MCF 10A (cell line): ENCODE measurements around the gene REL. TPM values are rescaled to one million over a fixed set of nuclear protein-coding genes. Genes with fewer than 3 reads are reported as not detected.

Experiments
- BruUV-seq: library from RNA; stranded (reverse); fragments of 400-500 nt; replicated peaks from 2 replicates; lab custom pipeline; 2021; lab: Mats Ljungman, UMichigan
- CTCF ChIA-PET: fragments of 300-600 bp; sonication (Branson Sonifier 250); formaldehyde crosslinking; extraction: SDS; loops from one replicate; lab custom pipeline; 2021; ENCODE audit warnings: antibody characterized with exemption, inconsistent platforms; lab: Yijun Ruan, JAX
- POLR2A ChIA-PET: fragments of 300-600, 350-650 bp; sonication (Branson Sonifier 250); formaldehyde crosslinking; extraction: SDS; loops from one replicate; lab custom pipeline; 2020; ENCODE audit warnings: antibody characterized with exemption, inconsistent platforms; lab: Yijun Ruan, JAX
- DNase-seq: peaks from one replicate; pipeline ENCODE4 v3.0.0-alpha.2; 2018; ENCODE audit not compliant: unreplicated experiment
- H3K27ac Mint-ChIP-seq: one replicate; pipeline ENCODE4 v1.8.0; 2022; ENCODE audit warnings: mild to moderate bottlenecking, low read depth, mixed read lengths; ENCODE audit not compliant: unreplicated experiment
- H3K27me3 Mint-ChIP-seq: one replicate; pipeline ENCODE4 v1.8.0; 2022; ENCODE audit warnings: mixed read lengths; ENCODE audit not compliant: insufficient read depth, unreplicated experiment
- H3K36me3 Mint-ChIP-seq: one replicate; pipeline ENCODE4 v1.8.0; 2022; ENCODE audit warnings: mild to moderate bottlenecking, moderate library complexity, mixed read lengths; ENCODE audit not compliant: insufficient read depth, unreplicated experiment
- H3K4me1 Mint-ChIP-seq: one replicate; pipeline ENCODE4 v1.8.0; 2022; ENCODE audit warnings: mixed read lengths; ENCODE audit not compliant: insufficient read depth, unreplicated experiment
- H3K4me3 Mint-ChIP-seq: one replicate; pipeline ENCODE4 v1.8.0; 2022; ENCODE audit warnings: mild to moderate bottlenecking, moderate library complexity, mixed read lengths; ENCODE audit not compliant: unreplicated experiment
- H3K9me3 Mint-ChIP-seq: one replicate; pipeline ENCODE4 v1.8.0; 2022; ENCODE audit warnings: mixed read lengths; ENCODE audit not compliant: unreplicated experiment
- intact Hi-C: fragments of 100-400 bp; cut with micrococcal nuclease; formaldehyde crosslinking; loops from 2 replicates; pipeline ENCODE4 v1.14.1; 2022
- total RNA-seq: library from RNA; stranded (reverse); gene quantifications from 2 replicates; pipeline ENCODE4 v1.2.3, GENCODE V29; 2022
- TF ChIP-seq, protein P1 (sequence below): fragments of 200-600 bp; IDR thresholded peaks from one replicate; pipeline ENCODE4 v1.8.0; 2022; ENCODE audit warnings: antibody characterized with exemption, mild to moderate bottlenecking; ENCODE audit not compliant: unreplicated experiment

The REL gene
- total RNA-seq, 1 experiment from 2014 or later, result 11.3 TPM

DNA sequence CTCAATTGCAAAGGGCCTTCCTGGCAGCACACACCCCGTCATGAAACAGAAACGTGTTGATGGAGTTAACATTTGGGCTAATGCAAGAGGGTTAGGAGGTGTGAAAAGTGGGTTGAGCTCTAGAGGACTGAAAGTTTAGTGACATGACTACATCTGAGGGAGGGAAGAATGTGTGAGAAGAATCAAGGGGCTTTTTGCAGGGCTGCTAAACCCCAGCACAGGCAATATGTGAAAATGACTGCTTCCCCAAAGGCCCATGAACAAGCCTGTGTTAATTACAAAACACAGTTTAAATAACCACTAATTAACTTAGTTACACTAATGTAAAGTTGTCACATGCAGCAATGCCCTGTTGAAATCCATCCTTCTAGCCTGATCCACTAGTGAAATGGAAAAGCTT, 72.8 kb downstream of the REL start:
- Mint-ChIP-seq H3K4me1 (peaks cover 29% of the 10 kb centered on the region), H3K27me3 (no peaks in the 10 kb centered on the region), H3K9me3 (no peaks in the 10 kb centered on the region), H3K36me3 (peaks cover 17% of the 10 kb centered on the region), H3K27ac (no peak overlapping the region), H3K4me3 (no peak overlapping the region)
- CTCF ChIA-PET, result interaction anchor here (1.1 kb wide), 1 partner anchor 14 kb away, joined by 3 read pairs; no protein-coding TSS in a partner anchor
- TF ChIP-seq, protein P1, sequence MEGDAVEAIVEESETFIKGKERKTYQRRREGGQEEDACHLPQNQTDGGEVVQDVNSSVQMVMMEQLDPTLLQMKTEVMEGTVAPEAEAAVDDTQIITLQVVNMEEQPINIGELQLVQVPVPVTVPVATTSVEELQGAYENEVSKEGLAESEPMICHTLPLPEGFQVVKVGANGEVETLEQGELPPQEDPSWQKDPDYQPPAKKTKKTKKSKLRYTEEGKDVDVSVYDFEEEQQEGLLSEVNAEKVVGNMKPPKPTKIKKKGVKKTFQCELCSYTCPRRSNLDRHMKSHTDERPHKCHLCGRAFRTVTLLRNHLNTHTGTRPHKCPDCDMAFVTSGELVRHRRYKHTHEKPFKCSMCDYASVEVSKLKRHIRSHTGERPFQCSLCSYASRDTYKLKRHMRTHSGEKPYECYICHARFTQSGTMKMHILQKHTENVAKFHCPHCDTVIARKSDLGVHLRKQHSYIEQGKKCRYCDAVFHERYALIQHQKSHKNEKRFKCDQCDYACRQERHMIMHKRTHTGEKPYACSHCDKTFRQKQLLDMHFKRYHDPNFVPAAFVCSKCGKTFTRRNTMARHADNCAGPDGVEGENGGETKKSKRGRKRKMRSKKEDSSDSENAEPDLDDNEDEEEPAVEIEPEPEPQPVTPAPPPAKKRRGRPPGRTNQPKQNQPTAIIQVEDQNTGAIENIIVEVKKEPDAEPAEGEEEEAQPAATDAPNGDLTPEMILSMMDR, result no peak
- BruUV-seq, result no TSS peak
- no peak for DNase-seq
- POLR2A ChIA-PET, result no interaction called here
- intact Hi-C loops, result no loop called here

DNA sequence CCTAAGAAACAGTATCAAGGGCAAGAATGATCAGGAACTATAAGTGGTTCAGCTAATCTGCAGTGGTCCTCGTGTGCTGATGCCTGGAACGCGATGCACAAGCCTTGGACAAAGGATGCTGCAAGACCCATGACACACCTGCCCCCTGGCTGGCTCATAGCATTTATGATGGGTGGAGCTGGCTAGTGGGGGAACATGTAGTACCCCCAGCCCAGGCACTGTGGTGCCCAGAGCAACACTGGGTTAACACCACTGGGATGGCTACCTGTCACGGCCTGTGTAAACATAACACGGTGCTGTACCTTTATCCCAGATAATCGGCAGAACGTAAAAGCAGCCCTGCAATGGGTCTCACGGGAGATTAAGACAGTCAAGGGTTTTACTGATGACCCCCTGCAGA, 75.8 kb downstream of the REL start:
- ChIA-PET POLR2A (interaction anchor here (0.6 to 6.1 kb wide), 8 partner anchors 8 to 75 kb away, joined by 3 to 118 read pairs (median 30); partner anchors contain the start of genes PEX13, PUS10 and REL), CTCF (interaction anchor here (0.6 to 1.4 kb wide), 3 partner anchors 10 to 1743 kb away, joined by 3 read pairs; no protein-coding TSS in a partner anchor)
- BruUV-seq, result no TSS peak
- TF ChIP-seq, protein P1, result no peak
- intact Hi-C loops, result no loop called here
- H3K4me3 Mint-ChIP-seq, result no peak overlapping the region
- H3K4me1 Mint-ChIP-seq, result peaks cover 21% of the 10 kb centered on the region
- no peaks in the 10 kb centered on the region for H3K9me3 Mint-ChIP-seq
- no peaks in the 10 kb centered on the region for H3K27me3 Mint-ChIP-seq
- peak; percentile 34 for DNase-seq
- H3K36me3 Mint-ChIP-seq, result peaks cover 23% of the 10 kb centered on the region
- peak overlapping the region; percentile 93 for H3K27ac Mint-ChIP-seq

DNA sequence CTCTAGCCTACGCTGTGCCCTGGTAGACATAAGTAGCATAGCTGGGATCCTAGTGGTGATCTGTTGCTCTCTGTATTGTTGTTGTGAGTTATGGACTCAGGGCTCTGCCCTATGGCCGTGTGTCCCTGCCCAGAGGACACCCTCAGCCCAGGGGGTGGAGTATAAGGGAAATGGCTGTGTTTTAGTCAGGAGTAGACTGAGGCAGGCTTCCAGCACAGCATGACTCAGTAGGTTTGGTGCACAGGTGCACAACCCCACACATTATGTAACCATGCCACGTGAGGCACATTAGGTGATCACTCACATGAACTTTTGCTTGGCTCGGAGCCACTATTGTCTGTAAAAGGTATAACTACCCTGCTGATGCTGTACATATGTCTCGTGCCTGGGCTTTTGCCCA, 76.3 kb downstream of the REL start:
- H3K27me3 Mint-ChIP-seq, result no peaks in the 10 kb centered on the region
- CTCF ChIA-PET, result interaction anchor here (0.7 to 1.4 kb wide), 4 partner anchors 11 to 1743 kb away, joined by 3 to 4 read pairs (median 3); no protein-coding TSS in a partner anchor
- peaks cover 23% of the 10 kb centered on the region for H3K36me3 Mint-ChIP-seq
- no TSS peak for BruUV-seq
- peak overlapping the region; percentile 93 for H3K27ac Mint-ChIP-seq
- intact Hi-C loops, result no loop called here
- TF ChIP-seq, protein P1, result no peak
- H3K4me3 Mint-ChIP-seq, result no peak overlapping the region
- POLR2A ChIA-PET, result interaction anchor here (0.7 to 6.1 kb wide), 14 partner anchors 9 to 76 kb away, joined by 3 to 118 read pairs (median 7); partner anchors contain the start of genes PEX13, PUS10 and REL
- DNase-seq, result peak; percentile 98
- H3K9me3 Mint-ChIP-seq, result no peaks in the 10 kb centered on the region
- H3K4me1 Mint-ChIP-seq, result peaks cover 21% of the 10 kb centered on the region

DNA sequence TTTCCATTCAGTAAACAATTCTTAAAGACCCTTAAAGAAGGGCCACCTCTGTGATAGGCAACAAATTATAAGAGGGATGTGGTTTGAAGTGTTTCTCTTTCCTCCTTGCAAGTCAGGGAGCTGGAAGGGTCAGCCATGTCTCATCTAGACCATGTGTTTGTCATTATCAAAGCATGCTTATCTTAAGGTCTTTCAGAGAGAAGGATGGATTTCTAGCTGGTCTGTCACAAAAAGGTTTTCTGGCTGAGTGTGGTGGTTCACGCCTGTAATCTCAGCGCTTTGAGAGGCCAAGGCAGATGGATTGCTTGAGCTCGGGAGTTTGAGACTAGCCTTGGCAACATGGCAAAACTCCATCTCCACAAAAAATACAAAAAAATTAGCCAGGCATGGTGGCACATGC, 77.0 kb downstream of the REL start:
- Mint-ChIP-seq H3K4me3 (peak overlapping the region; percentile 39), H3K4me1 (peaks cover 21% of the 10 kb centered on the region), H3K36me3 (peaks cover 18% of the 10 kb centered on the region), H3K27me3 (no peaks in the 10 kb centered on the region), H3K9me3 (no peaks in the 10 kb centered on the region), H3K27ac (peak overlapping the region; percentile 93)
- TF ChIP-seq, protein P1, result no peak
- BruUV-seq, result TSS peak; percentile 79
- ChIA-PET POLR2A (interaction anchor here (0.6 to 6.1 kb wide), 25 partner anchors 8 to 580 kb away, joined by 3 to 118 read pairs (median 4); partner anchors contain the start of genes PAPOLG, PEX13, PUS10 and REL), CTCF (interaction anchor here (0.6 to 0.9 kb wide), 5 partner anchors 10 to 286 kb away, joined by 3 to 6 read pairs (median 4); no protein-coding TSS in a partner anchor)
- intact Hi-C loops, result no loop called here
- DNase-seq, result peak; percentile 26
